Fibroblast of lung (primary cell): ENCODE results near the gene RASSF8.

ENCODE experiments used
- CTCF ChIP-seq, 2 donors: IDR thresholded peaks in 1 of 2; conservative IDR thresholded peaks in 1 of 2; 1 replicate in 1 of 2; 2 replicates in 1 of 2; pipeline ENCODE4 v1.5.1; 2011 to 2012; ENCODE audit warnings: low read length in 2 of 2, control low read depth in 1 of 2, inconsistent platforms in 1 of 2, low read depth in 1 of 2, mild to moderate bottlenecking in 1 of 2
- EZH2 ChIP-seq: IDR thresholded peaks from 2 replicates; pipeline ENCODE4 v1.5.1; 2012; ENCODE audit warnings: low read length, control low read depth, mild to moderate bottlenecking; ENCODE audit errors: missing control alignments

GRCh38 chr12:25943940-25944339, 14.5 kb upstream of the RASSF8 start:
- TF ChIP-seq CTCF (conservative IDR thresholded peaks at IDR 0.05 in 1 of 2, IDR thresholded peaks at IDR 0.05 in 1 of 2; ENCODE audit: low read depth in 1 of 2, low read length in 2 of 2) (no peak), EZH2 (no peak)
